Measurements from ENCODE around the gene CD74.

GRCh38 chr5:150384701-150385100, 28.0 kb downstream of the CD74 start:
- TF ChIP-seq EZH2 (IDR thresholded peaks at IDR 0.05; ENCODE audit: low read length, missing control alignments) (no peak), CTCF (conservative IDR thresholded peaks at IDR 0.05 in 1 of 2, IDR thresholded peaks at IDR 0.05 in 1 of 2; ENCODE audit: low read depth in 1 of 2, low read length in 2 of 2) (no peak)

All from fibroblast of lung (primary cell).